Measurements from ENCODE around the gene RNF39.

RNF39 gene

GRCh38 chr6:30113003-30113759, 37.6 kb upstream of the RNF39 start, which contains the start of gene TRIM31:
TRIM31 (minus strand) TSS chr6:30113090; CDS start chr6:30112805, 285 bp downstream.
- no peak for DNase-seq (ENCODE audit: low read depth)
- TF ChIP-seq, protein P1, sequence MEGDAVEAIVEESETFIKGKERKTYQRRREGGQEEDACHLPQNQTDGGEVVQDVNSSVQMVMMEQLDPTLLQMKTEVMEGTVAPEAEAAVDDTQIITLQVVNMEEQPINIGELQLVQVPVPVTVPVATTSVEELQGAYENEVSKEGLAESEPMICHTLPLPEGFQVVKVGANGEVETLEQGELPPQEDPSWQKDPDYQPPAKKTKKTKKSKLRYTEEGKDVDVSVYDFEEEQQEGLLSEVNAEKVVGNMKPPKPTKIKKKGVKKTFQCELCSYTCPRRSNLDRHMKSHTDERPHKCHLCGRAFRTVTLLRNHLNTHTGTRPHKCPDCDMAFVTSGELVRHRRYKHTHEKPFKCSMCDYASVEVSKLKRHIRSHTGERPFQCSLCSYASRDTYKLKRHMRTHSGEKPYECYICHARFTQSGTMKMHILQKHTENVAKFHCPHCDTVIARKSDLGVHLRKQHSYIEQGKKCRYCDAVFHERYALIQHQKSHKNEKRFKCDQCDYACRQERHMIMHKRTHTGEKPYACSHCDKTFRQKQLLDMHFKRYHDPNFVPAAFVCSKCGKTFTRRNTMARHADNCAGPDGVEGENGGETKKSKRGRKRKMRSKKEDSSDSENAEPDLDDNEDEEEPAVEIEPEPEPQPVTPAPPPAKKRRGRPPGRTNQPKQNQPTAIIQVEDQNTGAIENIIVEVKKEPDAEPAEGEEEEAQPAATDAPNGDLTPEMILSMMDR (IDR thresholded peaks at IDR 0.05; ENCODE audit: low read depth, low read length, missing control alignments), result no peak
- in situ Hi-C loops (cut with HindIII; ENCODE audit: low sequenced_read_pairs), result no loop called here
- H3K4me3 ChIP-seq (ENCODE audit: low read depth, low read length), result no peak within 1 kb of the TSS

DNA sequence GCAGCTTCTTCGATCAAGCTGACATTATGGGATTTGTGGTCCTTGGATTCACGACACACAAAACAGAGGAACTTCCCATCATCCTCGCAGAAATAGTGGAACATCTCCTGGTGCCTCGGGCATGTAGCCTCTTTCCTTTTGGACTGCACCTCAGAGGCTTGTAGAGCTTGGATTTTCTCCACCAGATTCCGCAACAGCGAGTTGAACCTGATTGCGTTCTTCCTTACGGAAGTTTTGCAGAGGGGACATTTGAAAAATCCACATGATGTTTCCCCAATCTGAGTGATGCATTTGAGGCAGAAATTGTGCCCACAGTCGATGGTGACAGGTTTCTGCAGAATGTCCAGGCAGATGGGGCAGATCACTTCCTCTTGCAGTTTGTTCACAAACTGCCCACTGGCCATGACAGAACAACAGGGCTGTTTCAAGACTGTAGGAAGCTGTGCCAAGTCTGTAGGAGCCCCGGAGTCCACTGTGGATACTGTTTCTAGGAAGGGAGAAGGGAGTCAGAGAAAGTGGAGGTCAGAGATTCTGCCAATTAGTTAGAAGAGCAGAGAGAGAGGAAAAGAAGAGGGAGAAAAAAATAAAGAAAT, 36.9 kb upstream of the RNF39 start:
- TF ChIP-seq, protein P1 (IDR thresholded peaks at IDR 0.05; ENCODE audit: low read depth, low read length, missing control alignments), result no peak
- DNase-seq (ENCODE audit: low read depth), result no peak
- no peak overlapping the region for H3K4me3 ChIP-seq (ENCODE audit: low read depth, low read length)
- in situ Hi-C loops (cut with HindIII; ENCODE audit: low sequenced_read_pairs), result no loop called here

DNA sequence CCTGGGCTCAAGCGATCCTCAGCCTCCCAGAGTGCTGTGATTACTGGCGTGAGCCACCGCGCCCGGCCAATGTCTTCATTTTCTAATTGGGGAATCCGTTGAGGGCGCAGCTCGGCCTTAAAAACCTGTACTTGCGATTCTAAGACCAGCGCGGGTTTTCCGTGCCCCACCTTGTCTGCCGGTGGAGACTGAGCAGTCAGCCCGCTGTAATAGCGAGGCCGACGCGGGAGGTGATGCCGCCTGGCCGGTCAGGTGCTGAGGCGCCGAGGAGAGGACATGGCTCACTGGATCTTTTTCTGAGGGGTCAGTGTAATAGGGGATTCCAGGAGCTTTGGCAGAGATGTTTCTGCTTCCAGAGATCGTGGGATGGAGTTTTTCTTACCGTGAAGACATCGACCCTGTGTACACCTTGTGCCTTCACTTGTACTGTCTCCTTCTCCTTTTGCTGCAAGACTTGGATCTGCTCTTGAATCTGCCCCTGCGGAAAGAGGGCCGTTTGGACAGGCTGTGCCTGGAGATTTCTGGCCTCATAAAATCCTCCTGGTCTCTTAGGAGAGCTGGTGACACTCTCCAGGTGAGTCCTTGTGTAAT, 35.8 kb upstream of the RNF39 start:
- TF ChIP-seq, protein P1 (IDR thresholded peaks at IDR 0.05; ENCODE audit: low read depth, low read length, missing control alignments), result no peak
- in situ Hi-C loops (cut with HindIII; ENCODE audit: low sequenced_read_pairs), result no loop called here
- no peak for DNase-seq (ENCODE audit: low read depth)
- no peak overlapping the region for H3K4me3 ChIP-seq (ENCODE audit: low read depth, low read length)

DNA sequence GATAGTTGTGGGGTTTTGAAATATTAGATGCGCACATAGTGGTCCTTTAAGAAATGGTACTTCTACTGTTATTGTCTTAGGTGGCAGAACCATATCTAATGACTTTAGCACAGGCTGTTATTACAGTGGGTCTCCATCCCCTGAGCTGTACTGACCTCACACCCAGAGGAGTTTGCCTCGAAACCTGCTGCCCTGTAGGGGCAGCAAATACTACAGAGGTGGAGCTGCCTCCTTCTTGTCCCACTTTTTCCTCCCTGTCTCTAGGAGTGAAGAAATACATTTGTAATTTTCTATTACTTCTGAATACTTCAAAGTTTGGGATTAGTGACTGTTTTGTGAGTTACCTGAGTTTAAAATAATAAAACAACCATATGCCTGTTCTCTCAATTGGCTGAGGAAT, 29.1 kb upstream of the RNF39 start:
- DNase-seq (ENCODE audit: low read depth), result no peak
- TF ChIP-seq, protein P1 (IDR thresholded peaks at IDR 0.05; ENCODE audit: low read depth, low read length, missing control alignments), result peak; percentile 4
- no peak overlapping the region for H3K4me3 ChIP-seq (ENCODE audit: low read depth, low read length)
- in situ Hi-C loops (cut with HindIII; ENCODE audit: low sequenced_read_pairs), result no loop called here

DNA sequence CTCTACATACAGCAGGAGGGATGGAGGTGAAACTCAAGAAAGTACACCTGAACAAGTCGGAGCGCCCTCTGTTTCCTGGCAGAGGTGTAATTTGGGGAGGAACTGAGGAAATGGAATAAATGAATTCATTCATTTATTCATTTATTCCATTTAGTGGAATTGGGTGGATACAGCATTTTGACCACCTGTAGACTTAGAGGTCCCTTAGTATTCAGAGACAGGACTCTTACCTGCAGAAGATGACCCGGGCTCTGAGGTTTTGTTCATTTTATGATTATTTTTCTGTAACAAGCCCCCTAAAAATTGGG, 28.3 kb upstream of the RNF39 start:
- TF ChIP-seq, protein P1 (IDR thresholded peaks at IDR 0.05; ENCODE audit: low read depth, low read length, missing control alignments), result no peak
- H3K4me3 ChIP-seq (ENCODE audit: low read depth, low read length), result no peak overlapping the region

GRCh38 chr6:30102970-30103871, 27.7 kb upstream of the RNF39 start:
- TF ChIP-seq, protein P1 (IDR thresholded peaks at IDR 0.05; ENCODE audit: low read depth, low read length, missing control alignments), result peak; percentile 90
- peak overlapping the region; percentile 37 for H3K4me3 ChIP-seq (ENCODE audit: low read depth, low read length)
- peak; percentile 63 for DNase-seq (ENCODE audit: low read depth)
- in situ Hi-C loops (cut with HindIII; ENCODE audit: low sequenced_read_pairs), result no loop called here

More for the DNA sequence above, 28.3 kb upstream of the RNF39 start:
- DNase-seq (ENCODE audit: low read depth), result no peak
- in situ Hi-C loops (cut with HindIII; ENCODE audit: low sequenced_read_pairs), result no loop called here
